G401.6 (cell line): ENCODE measurements around the gene SLC17A4.
"Not testable (repeated sequence)": the region's sequence is repeated elsewhere in the genome, so short reads cannot be mapped to it uniquely, and the experiment has no call there.

Experiments used
- FAIRE-seq: peaks from 2 replicates; lab custom pipeline; 2012; peaks lifted over from hg19 to GRCh38; lab: Jason Lieb, UNC

SLC17A4 gene

GRCh38 chr6:25754535-25754934 lies at the start of gene SLC17A4:
Gene SLC17A4, plus strand, starts transcription at chr6:25754742. Its CDS starts 7,221 bp downstream, at chr6:25761963.
- FAIRE-seq: no peak

- no peak for FAIRE-seq
Observed at GRCh38 chr6:25706314-25707014, 48.1 kb upstream of the SLC17A4 start.

- FAIRE-seq: no peak
Observed at GRCh38 chr6:25709761-25710160, 44.8 kb upstream of the SLC17A4 start.

GRCh38 chr6:25710287-25710686 lies 44.3 kb upstream of the SLC17A4 start:
- FAIRE-seq: no peak

- no peak for FAIRE-seq
Observed at GRCh38 chr6:25713824-25714223, 40.7 kb upstream of the SLC17A4 start.

- no peak for FAIRE-seq
Observed at GRCh38 chr6:25714765-25715164, 39.8 kb upstream of the SLC17A4 start.

GRCh38 chr6:25715794-25716193 lies 38.7 kb upstream of the SLC17A4 start:
- FAIRE-seq: no peak

GRCh38 chr6:25717866-25718740 lies 36.4 kb upstream of the SLC17A4 start:
- FAIRE-seq: peak; percentile 71

- FAIRE-seq: no peak
Observed at GRCh38 chr6:25726122-25726911, 28.2 kb upstream of the SLC17A4 start.

- no peak for FAIRE-seq
Observed at GRCh38 chr6:25727028-25727427, 27.5 kb upstream of the SLC17A4 start.

- no peak for FAIRE-seq
Observed at GRCh38 chr6:25730907-25731306, 23.6 kb upstream of the SLC17A4 start.

- FAIRE-seq: no peak
Observed at GRCh38 chr6:25731721-25732120, 22.8 kb upstream of the SLC17A4 start.

- no peak for FAIRE-seq
Observed at GRCh38 chr6:25732468-25733198, 21.9 kb upstream of the SLC17A4 start.

GRCh38 chr6:25735261-25735660 lies 19.3 kb upstream of the SLC17A4 start:
- FAIRE-seq: no peak

- FAIRE-seq: no peak
Observed at GRCh38 chr6:25743868-25744267, 10.7 kb upstream of the SLC17A4 start.

GRCh38 chr6:25745836-25746235 lies 8.7 kb upstream of the SLC17A4 start:
- no peak for FAIRE-seq

- no peak for FAIRE-seq
Observed at GRCh38 chr6:25746968-25747367, 7.6 kb upstream of the SLC17A4 start.

GRCh38 chr6:25747477-25747876 lies 7.1 kb upstream of the SLC17A4 start:
- FAIRE-seq: no peak

GRCh38 chr6:25748049-25748448 lies 6.5 kb upstream of the SLC17A4 start:
- no peak for FAIRE-seq

GRCh38 chr6:25748601-25749517 lies 5.7 kb upstream of the SLC17A4 start:
- not testable (repeated sequence) for FAIRE-seq

GRCh38 chr6:25749837-25750236 lies 4.7 kb upstream of the SLC17A4 start:
- no peak for FAIRE-seq
